Loucy (cell line): ENCODE results near the gene PLXNB2.
"Not testable (repeated sequence)": the region's sequence is repeated elsewhere in the genome, so short reads cannot be mapped to it uniquely, and the experiment has no call there.

Source experiments
- H2AFZ ChIP-seq: fragments of 200-600 bp; sonication (generic); 2 replicates; pipeline ENCODE4 v1.6.0; 2016; ENCODE audit warnings: antibody characterized with exemption, mild to moderate bottlenecking, low read length, moderate library complexity
- H3F3A ChIP-seq: fragments of 200-600 bp; 2 replicates; pipeline ENCODE4 v1.6.0; 2016; ENCODE audit warnings: antibody characterized with exemption, low read depth, mild to moderate bottlenecking
- H3K27me3 ChIP-seq: fragments of 200-600 bp; sonication (generic); 2 replicates; pipeline ENCODE4 v1.6.1; 2014; ENCODE audit warnings: low read length, mild to moderate bottlenecking; ENCODE audit not compliant: insufficient read depth, poor library complexity, severe bottlenecking
- H3K36me3 ChIP-seq: fragments of 200-600 bp; sonication (generic); 2 replicates; pipeline ENCODE4 v1.6.1; 2016; ENCODE audit warnings: low read length; ENCODE audit not compliant: insufficient read depth
- H3K4me1 ChIP-seq: fragments of 200-600 bp; sonication (generic); 2 replicates; pipeline ENCODE4 v1.5.1; 2014; ENCODE audit warnings: low read length, mild to moderate bottlenecking; ENCODE audit not compliant: insufficient read depth, poor library complexity, severe bottlenecking
- H3K4me2 ChIP-seq: fragments of 200-600 bp; sonication (generic); 2 replicates; pipeline ENCODE4 v1.6.0; 2014; ENCODE audit warnings: antibody characterized with exemption, low read length, low read depth, mild to moderate bottlenecking; ENCODE audit not compliant: poor library complexity, severe bottlenecking
- H3K4me3 ChIP-seq: fragments of 200-600 bp; sonication (generic); 2 replicates; pipeline ENCODE4 v1.5.1; 2014; ENCODE audit warnings: low read length, mild to moderate bottlenecking, mixed read lengths; ENCODE audit not compliant: poor library complexity, severe bottlenecking
- H3K79me2 ChIP-seq: fragments of 200-600 bp; sonication (generic); 2 replicates; pipeline ENCODE4 v1.6.1; 2014; ENCODE audit warnings: low read length; ENCODE audit not compliant: insufficient read depth
- H3K9ac ChIP-seq: fragments of 200-600 bp; sonication (generic); 2 replicates; pipeline ENCODE4 v1.6.0; 2014; ENCODE audit warnings: mild to moderate bottlenecking, low read depth, low read length, moderate library complexity; ENCODE audit not compliant: poor library complexity, severe bottlenecking
- H3K9me2 ChIP-seq: fragments of 200-600 bp; sonication (generic); replicated peaks from 2 replicates; pipeline ENCODE4 v1.6.1; 2016; ENCODE audit warnings: low read depth, low read length, mixed read lengths
- H3K9me3 ChIP-seq: fragments of 200-600 bp; sonication (generic); 2 replicates; pipeline ENCODE4 v1.6.1; 2014; ENCODE audit warnings: mild to moderate bottlenecking, antibody characterized with exemption, low read length, low read depth; ENCODE audit not compliant: insufficient read depth
- H4K20me1 ChIP-seq: fragments of 200-600 bp; sonication (generic); 2 replicates; pipeline ENCODE4 v1.6.0; 2014; ENCODE audit warnings: antibody characterized with exemption, low read length, mild to moderate bottlenecking; ENCODE audit not compliant: insufficient read depth, poor library complexity, severe bottlenecking
- CTCF ChIP-seq: fragments of 200-600 bp; sonication (generic); conservative IDR thresholded peaks from 2 replicates; pipeline ENCODE4 v1.5.1; 2014; ENCODE audit warnings: mild to moderate bottlenecking, antibody characterized with exemption, low read length
- EZH2phosphoT487 ChIP-seq: fragments of 200-600 bp; IDR thresholded peaks from 2 replicates; pipeline ENCODE4 v1.6.1; 2018; ENCODE audit warnings: antibody characterized with exemption, mild to moderate bottlenecking, moderate library complexity, borderline replicate concordance

PLXNB2 gene

GRCh38 chr22:50323900-50324299 lies 16.5 kb upstream of the PLXNB2 start:
- H3K9me2 ChIP-seq, result no peaks in the 10 kb centered on the region
- no peak for TF ChIP-seq EZH2phosphoT487
- no peak for TF ChIP-seq CTCF
- H3K4me2 ChIP-seq, result no peak overlapping the region
- H3K79me2 ChIP-seq, result no peaks in the 10 kb centered on the region
- no peaks in the 10 kb centered on the region for H4K20me1 ChIP-seq
- no peak overlapping the region for H3K4me3 ChIP-seq
- no peak overlapping the region for H2AFZ ChIP-seq
- no peaks in the 10 kb centered on the region for H3F3A ChIP-seq
- H3K36me3 ChIP-seq, result no peaks in the 10 kb centered on the region
- no peak overlapping the region for H3K9ac ChIP-seq
- peaks cover 3% of the 10 kb centered on the region for H3K4me1 ChIP-seq
- H3K27me3 ChIP-seq, result no peaks in the 10 kb centered on the region
- no peaks in the 10 kb centered on the region for H3K9me3 ChIP-seq

GRCh38 chr22:50322382-50323104 lies 15.1 kb upstream of the PLXNB2 start:
- not testable (repeated sequence) for H3K9ac ChIP-seq, H3K4me3 ChIP-seq, H3K79me2 ChIP-seq, H4K20me1 ChIP-seq, H3K4me2 ChIP-seq, H2AFZ ChIP-seq, H3K36me3 ChIP-seq, H3F3A ChIP-seq, H3K9me3 ChIP-seq, H3K27me3 ChIP-seq, H3K9me2 ChIP-seq, H3K4me1 ChIP-seq

- TF ChIP-seq EZH2phosphoT487, result no peak
- TF ChIP-seq CTCF, result no peak
- Histone ChIP-seq H3K4me3 (no peak overlapping the region), H3K9me3 (no peaks in the 10 kb centered on the region), H3K9me2 (no peaks in the 10 kb centered on the region), H3K9ac (no peak overlapping the region), H3K27me3 (no peaks in the 10 kb centered on the region), H3F3A (no peaks in the 10 kb centered on the region), H3K4me2 (no peak overlapping the region), H2AFZ (no peak overlapping the region), H3K79me2 (no peaks in the 10 kb centered on the region), H3K4me1 (peaks cover 5% of the 10 kb centered on the region), H4K20me1 (no peaks in the 10 kb centered on the region), H3K36me3 (no peaks in the 10 kb centered on the region)
These were observed 13.4 kb upstream of the PLXNB2 start for GRCh38 chr22:50320671-50321325.
